Measurements from ENCODE around the gene PDZD2. TPM values are rescaled to one million over a fixed set of nuclear protein-coding genes. Genes with fewer than 3 reads are reported as not detected.

The PDZD2 gene
- total RNA-seq, 2 donors from 2014 or later, result 6.6 to 14.6 TPM

GRCh38 chr5:31743678-31744077 lies 104.7 kb downstream of the PDZD2 start:
- H3K36me3 Mint-ChIP-seq (ENCODE audit: low read depth), result no peaks in the 10 kb centered on the region
- Histone ChIP-seq H3K4me1 (ENCODE audit: control insufficient read depth, insufficient read depth, low read length) (peaks cover 3% of the 10 kb centered on the region), H3K36me3 (ENCODE audit: control insufficient read depth, insufficient read depth, low read length) (no peaks in the 10 kb centered on the region), H3K27ac (ENCODE audit: low read depth, low read length) (no peak overlapping the region), H3K9ac (ENCODE audit: extremely low read depth, low read length, poor library complexity, severe bottlenecking) (no peak overlapping the region), H3K9me3 (ENCODE audit: control insufficient read depth, low read length) (no peaks in the 10 kb centered on the region), H3K4me3 (ENCODE audit: low read length) (no peak overlapping the region), H3K27me3 (ENCODE audit: control insufficient read depth, insufficient read depth, low read length, poor library complexity, severe bottlenecking) (no peaks in the 10 kb centered on the region)
- peaks cover 9% of the 10 kb centered on the region for H3K9me3 Mint-ChIP-seq
- WGBS, 2 experiments (ENCODE audit: insufficient coverage in 1 of 2, insufficient read length in 1 of 2), result 90 to 100% methylated on average over 3 of the region's 3 CpGs
- no peak for DNase-seq
- TF ChIP-seq CTCF (conservative IDR thresholded peaks at IDR 0.05), result no peak
- H3K27me3 Mint-ChIP-seq (ENCODE audit: insufficient read depth), result no peaks in the 10 kb centered on the region
- peaks cover 5% of the 10 kb centered on the region for H3K4me1 Mint-ChIP-seq
- no peak overlapping the region for H3K27ac Mint-ChIP-seq
- no peak overlapping the region for H3K4me3 Mint-ChIP-seq

- Histone ChIP-seq H3K27me3 (ENCODE audit: control insufficient read depth, insufficient read depth, low read length, poor library complexity, severe bottlenecking) (no peaks in the 10 kb centered on the region), H3K27ac (ENCODE audit: low read depth, low read length) (no peak overlapping the region), H3K4me1 (ENCODE audit: control insufficient read depth, insufficient read depth, low read length) (peaks cover 6% of the 10 kb centered on the region), H3K36me3 (ENCODE audit: control insufficient read depth, insufficient read depth, low read length) (no peaks in the 10 kb centered on the region), H3K9me3 (ENCODE audit: control insufficient read depth, low read length) (no peaks in the 10 kb centered on the region), H3K4me3 (ENCODE audit: low read length) (no peak overlapping the region), H3K9ac (ENCODE audit: extremely low read depth, low read length, poor library complexity, severe bottlenecking) (no peak overlapping the region)
- DNase-seq, result no peak
- TF ChIP-seq CTCF (conservative IDR thresholded peaks at IDR 0.05), result no peak
- peaks cover 13% of the 10 kb centered on the region for H3K4me1 Mint-ChIP-seq
- H3K9me3 Mint-ChIP-seq, result no peaks in the 10 kb centered on the region
- WGBS, 2 experiments (ENCODE audit: insufficient coverage in 1 of 2, insufficient read length in 1 of 2), result 85% methylated on average over 3 of the region's 3 CpGs; no CpG with 5 or more reads in 1 of the 2 experiments
- no peak overlapping the region for H3K27ac Mint-ChIP-seq
- no peak overlapping the region for H3K4me3 Mint-ChIP-seq
- no peaks in the 10 kb centered on the region for H3K36me3 Mint-ChIP-seq (ENCODE audit: low read depth)
- peaks cover 10% of the 10 kb centered on the region for H3K27me3 Mint-ChIP-seq (ENCODE audit: insufficient read depth)
Measured at GRCh38 chr5:31748458-31749172, 109.7 kb downstream of the PDZD2 start.

GRCh38 chr5:31750215-31750614 lies 111.3 kb downstream of the PDZD2 start:
- no peaks in the 10 kb centered on the region for H3K9me3 Mint-ChIP-seq
- H3K4me3 Mint-ChIP-seq, result no peak overlapping the region
- H3K27me3 Mint-ChIP-seq (ENCODE audit: insufficient read depth), result peaks cover 15% of the 10 kb centered on the region
- Histone ChIP-seq H3K9me3 (ENCODE audit: control insufficient read depth, low read length) (no peaks in the 10 kb centered on the region), H3K27me3 (ENCODE audit: control insufficient read depth, insufficient read depth, low read length, poor library complexity, severe bottlenecking) (no peaks in the 10 kb centered on the region), H3K27ac (ENCODE audit: low read depth, low read length) (no peak overlapping the region), H3K9ac (ENCODE audit: extremely low read depth, low read length, poor library complexity, severe bottlenecking) (no peak overlapping the region), H3K36me3 (ENCODE audit: control insufficient read depth, insufficient read depth, low read length) (no peaks in the 10 kb centered on the region), H3K4me3 (ENCODE audit: low read length) (no peak overlapping the region), H3K4me1 (ENCODE audit: control insufficient read depth, insufficient read depth, low read length) (peaks cover 11% of the 10 kb centered on the region)
- no peak overlapping the region for H3K27ac Mint-ChIP-seq
- peaks cover 29% of the 10 kb centered on the region for H3K4me1 Mint-ChIP-seq
- no peak for TF ChIP-seq CTCF (conservative IDR thresholded peaks at IDR 0.05)
- DNase-seq, result no peak
- H3K36me3 Mint-ChIP-seq (ENCODE audit: low read depth), result no peaks in the 10 kb centered on the region
- WGBS, 2 experiments (ENCODE audit: insufficient coverage in 1 of 2, insufficient read length in 1 of 2), result 93 to 94% methylated on average over 12 of the region's 12 CpGs
